Uterus (tissue), 2 donors: Measurements from ENCODE around the gene CDH7.

Source experiments
- CTCF ChIP-seq, 4 experiments: fragments of 200-600 bp in 2 of 4; fragments of 450-650 bp in 2 of 4; sonication (generic) in 2 of 4; IDR thresholded peaks; one replicate each; pipeline ENCODE4 v1.5.1; 2016 to 2019; ENCODE audit warnings: antibody characterized with exemption in 4 of 4, mild to moderate bottlenecking in 2 of 4, moderate library complexity in 1 of 4
- POLR2A ChIP-seq, 2 donors: fragments of 450-650 bp; IDR thresholded peaks; one replicate each; pipeline ENCODE4 v1.6.1; 2016; ENCODE audit warnings: antibody characterized with exemption in 2 of 2, mild to moderate bottlenecking in 1 of 2, moderate library complexity in 1 of 2

GRCh38 chr18:65735155-65735554 is 15.7 kb upstream of the CDH7 start:
- TF ChIP-seq CTCF (IDR thresholded peaks at IDR 0.05) (no peak), POLR2A (IDR thresholded peaks at IDR 0.05) (no peak)
